ENCODE results near the gene ALG11.

GRCh38 chr13:51967482-51968446, 44.4 kb upstream of the ALG11 start:
- TF ChIP-seq CTCF (IDR thresholded peaks at IDR 0.05), result no peak
- TF ChIP-seq POLR2A (IDR thresholded peaks at IDR 0.05), result no peak

Measured in right lobe of liver (tissue), 4 donors.